DND-41 (cell line): ENCODE data around the gene TMPRSS12.

Experiments used
- EZH2 ChIP-seq: IDR thresholded peaks from 3 replicates; pipeline ENCODE4 v1.6.1; 2012; ENCODE audit warnings: borderline replicate concordance, low read depth, mild to moderate bottlenecking, moderate library complexity, low read length, inconsistent platforms; ENCODE audit not compliant: severe bottlenecking
- TF ChIP-seq, protein P1 (sequence below): IDR thresholded peaks from 2 replicates; pipeline ENCODE4 v1.5.1; 2012; ENCODE audit warnings: borderline replicate concordance, low read length, moderate library complexity, mild to moderate bottlenecking; ENCODE audit not compliant: poor library complexity, severe bottlenecking; ENCODE audit errors: extremely low read depth

DNA sequence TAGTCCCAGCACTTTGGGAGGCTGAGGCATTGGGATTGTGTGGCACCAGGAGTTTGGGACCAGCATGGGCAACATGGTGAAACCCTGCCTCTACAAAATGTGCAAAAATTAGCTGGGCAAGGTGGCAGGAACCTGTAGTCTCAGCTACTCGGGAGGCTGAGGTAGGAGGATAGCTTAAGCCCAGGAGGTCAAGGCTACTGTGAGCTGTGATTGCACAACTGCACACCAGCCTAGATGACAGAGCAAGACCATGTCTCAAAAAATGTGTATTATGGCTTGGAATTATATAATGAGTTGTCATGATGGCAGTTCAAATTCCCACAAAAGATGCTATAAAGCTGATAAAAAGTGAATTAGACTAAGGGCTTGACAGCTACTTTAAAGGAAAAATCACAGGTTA lies 20.6 kb upstream of the TMPRSS12 start:
- TF ChIP-seq, protein P1, sequence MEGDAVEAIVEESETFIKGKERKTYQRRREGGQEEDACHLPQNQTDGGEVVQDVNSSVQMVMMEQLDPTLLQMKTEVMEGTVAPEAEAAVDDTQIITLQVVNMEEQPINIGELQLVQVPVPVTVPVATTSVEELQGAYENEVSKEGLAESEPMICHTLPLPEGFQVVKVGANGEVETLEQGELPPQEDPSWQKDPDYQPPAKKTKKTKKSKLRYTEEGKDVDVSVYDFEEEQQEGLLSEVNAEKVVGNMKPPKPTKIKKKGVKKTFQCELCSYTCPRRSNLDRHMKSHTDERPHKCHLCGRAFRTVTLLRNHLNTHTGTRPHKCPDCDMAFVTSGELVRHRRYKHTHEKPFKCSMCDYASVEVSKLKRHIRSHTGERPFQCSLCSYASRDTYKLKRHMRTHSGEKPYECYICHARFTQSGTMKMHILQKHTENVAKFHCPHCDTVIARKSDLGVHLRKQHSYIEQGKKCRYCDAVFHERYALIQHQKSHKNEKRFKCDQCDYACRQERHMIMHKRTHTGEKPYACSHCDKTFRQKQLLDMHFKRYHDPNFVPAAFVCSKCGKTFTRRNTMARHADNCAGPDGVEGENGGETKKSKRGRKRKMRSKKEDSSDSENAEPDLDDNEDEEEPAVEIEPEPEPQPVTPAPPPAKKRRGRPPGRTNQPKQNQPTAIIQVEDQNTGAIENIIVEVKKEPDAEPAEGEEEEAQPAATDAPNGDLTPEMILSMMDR: no peak
- no peak for TF ChIP-seq EZH2
